GM23338 (cell line): Measurements from ENCODE around the gene SBF2. TPM values are rescaled to one million over a fixed set of nuclear protein-coding genes. Genes with fewer than 3 reads are reported as not detected.

ENCODE experiments used
- JUNB ChIP-seq: IDR thresholded peaks from one replicate; pipeline ENCODE4 v1.6.1; 2016; ENCODE audit warnings: antibody characterized with exemption; ENCODE audit not compliant: unreplicated experiment
- NANOG ChIP-seq: IDR thresholded peaks from 2 replicates; pipeline ENCODE4 v1.6.1; 2016; ENCODE audit warnings: antibody characterized with exemption, borderline replicate concordance
- POLR2AphosphoS5 ChIP-seq: IDR thresholded peaks from 2 replicates; pipeline ENCODE4 v1.6.1; 2016; ENCODE audit warnings: antibody characterized with exemption, low read depth
- STAT1 ChIP-seq: IDR thresholded peaks from one replicate; pipeline ENCODE4 v1.6.1; 2016; ENCODE audit warnings: antibody characterized with exemption; ENCODE audit not compliant: unreplicated experiment
- ZNF114 ChIP-seq: fragments of 250-450 bp; sonication (Bioruptor Pico); IDR thresholded peaks from 2 replicates; pipeline ENCODE4 v1.5.0; 2020; ENCODE audit warnings: mild to moderate bottlenecking, moderate library complexity
- ZNF331 ChIP-seq: fragments of 250-450 bp; sonication (Bioruptor Pico); IDR thresholded peaks from 2 replicates; pipeline ENCODE4 v1.5.0; 2020; ENCODE audit warnings: low read depth, mild to moderate bottlenecking, moderate library complexity
- polyA plus RNA-seq: library from polyadenylated mRNA; unstranded; fragments of >200 nt; fragmentation: Nextera tagmentation; extraction: Ambion mirVana; gene quantifications from 2 replicates; pipeline ENCODE4 v1.2.1, GENCODE V29; 2016
- total RNA-seq: library from RNA; depleted of rRNA; stranded (reverse); fragments of >200 nt; shearing (Covaris generic); gene quantifications from 2 replicates; pipeline ENCODE4 v1.2.3, GENCODE V29; 2014
- TF ChIP-seq, protein P1 (sequence below): fragments of 250-450 bp; sonication (Bioruptor Pico); IDR thresholded peaks from 2 replicates; pipeline ENCODE4 v1.5.0; 2020; ENCODE audit warnings: mild to moderate bottlenecking, moderate library complexity
- TF ChIP-seq, protein P2 (sequence below): IDR thresholded peaks from 2 replicates; pipeline ENCODE4 v1.6.1; 2016; ENCODE audit warnings: antibody characterized with exemption
- TF ChIP-seq, protein P3 (sequence below), 2 experiments: fragments of 200-600 bp in 1 of 2; sonication (generic) in 1 of 2; conservative IDR thresholded peaks; 2 replicates each; pipeline versions ENCODE4 v1.5.1 to v1.6.1; 2016 to 2017; ENCODE audit warnings: antibody characterized with exemption in 2 of 2, low read depth in 2 of 2, mild to moderate bottlenecking in 2 of 2, moderate library complexity in 1 of 2

SBF2 gene
- total and polyA plus RNA-seq, 2 experiments from 2014 or later, result 25.6 to 53.5 TPM

DNA sequence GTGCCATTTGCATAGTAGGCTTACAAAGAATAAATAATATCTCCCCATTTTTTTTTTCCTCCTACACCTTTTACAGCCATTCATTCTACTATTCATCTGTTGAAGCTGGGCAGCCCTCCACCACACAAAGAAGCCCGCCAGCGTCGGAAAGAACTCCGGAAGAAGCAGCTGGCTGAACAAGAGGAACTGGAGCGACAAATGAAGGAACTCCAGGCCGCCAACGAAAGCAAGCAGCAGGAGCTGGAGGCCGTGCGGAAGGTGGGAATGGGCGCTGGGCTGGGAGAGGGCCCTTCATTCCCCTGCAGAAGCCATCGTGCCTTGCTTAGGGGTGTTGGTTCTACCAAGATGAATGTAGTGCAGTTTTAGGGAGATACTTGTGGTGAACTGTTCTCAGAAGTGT lies 561.6 kb downstream of the SBF2 start (continued):
- TF ChIP-seq, protein P1, sequence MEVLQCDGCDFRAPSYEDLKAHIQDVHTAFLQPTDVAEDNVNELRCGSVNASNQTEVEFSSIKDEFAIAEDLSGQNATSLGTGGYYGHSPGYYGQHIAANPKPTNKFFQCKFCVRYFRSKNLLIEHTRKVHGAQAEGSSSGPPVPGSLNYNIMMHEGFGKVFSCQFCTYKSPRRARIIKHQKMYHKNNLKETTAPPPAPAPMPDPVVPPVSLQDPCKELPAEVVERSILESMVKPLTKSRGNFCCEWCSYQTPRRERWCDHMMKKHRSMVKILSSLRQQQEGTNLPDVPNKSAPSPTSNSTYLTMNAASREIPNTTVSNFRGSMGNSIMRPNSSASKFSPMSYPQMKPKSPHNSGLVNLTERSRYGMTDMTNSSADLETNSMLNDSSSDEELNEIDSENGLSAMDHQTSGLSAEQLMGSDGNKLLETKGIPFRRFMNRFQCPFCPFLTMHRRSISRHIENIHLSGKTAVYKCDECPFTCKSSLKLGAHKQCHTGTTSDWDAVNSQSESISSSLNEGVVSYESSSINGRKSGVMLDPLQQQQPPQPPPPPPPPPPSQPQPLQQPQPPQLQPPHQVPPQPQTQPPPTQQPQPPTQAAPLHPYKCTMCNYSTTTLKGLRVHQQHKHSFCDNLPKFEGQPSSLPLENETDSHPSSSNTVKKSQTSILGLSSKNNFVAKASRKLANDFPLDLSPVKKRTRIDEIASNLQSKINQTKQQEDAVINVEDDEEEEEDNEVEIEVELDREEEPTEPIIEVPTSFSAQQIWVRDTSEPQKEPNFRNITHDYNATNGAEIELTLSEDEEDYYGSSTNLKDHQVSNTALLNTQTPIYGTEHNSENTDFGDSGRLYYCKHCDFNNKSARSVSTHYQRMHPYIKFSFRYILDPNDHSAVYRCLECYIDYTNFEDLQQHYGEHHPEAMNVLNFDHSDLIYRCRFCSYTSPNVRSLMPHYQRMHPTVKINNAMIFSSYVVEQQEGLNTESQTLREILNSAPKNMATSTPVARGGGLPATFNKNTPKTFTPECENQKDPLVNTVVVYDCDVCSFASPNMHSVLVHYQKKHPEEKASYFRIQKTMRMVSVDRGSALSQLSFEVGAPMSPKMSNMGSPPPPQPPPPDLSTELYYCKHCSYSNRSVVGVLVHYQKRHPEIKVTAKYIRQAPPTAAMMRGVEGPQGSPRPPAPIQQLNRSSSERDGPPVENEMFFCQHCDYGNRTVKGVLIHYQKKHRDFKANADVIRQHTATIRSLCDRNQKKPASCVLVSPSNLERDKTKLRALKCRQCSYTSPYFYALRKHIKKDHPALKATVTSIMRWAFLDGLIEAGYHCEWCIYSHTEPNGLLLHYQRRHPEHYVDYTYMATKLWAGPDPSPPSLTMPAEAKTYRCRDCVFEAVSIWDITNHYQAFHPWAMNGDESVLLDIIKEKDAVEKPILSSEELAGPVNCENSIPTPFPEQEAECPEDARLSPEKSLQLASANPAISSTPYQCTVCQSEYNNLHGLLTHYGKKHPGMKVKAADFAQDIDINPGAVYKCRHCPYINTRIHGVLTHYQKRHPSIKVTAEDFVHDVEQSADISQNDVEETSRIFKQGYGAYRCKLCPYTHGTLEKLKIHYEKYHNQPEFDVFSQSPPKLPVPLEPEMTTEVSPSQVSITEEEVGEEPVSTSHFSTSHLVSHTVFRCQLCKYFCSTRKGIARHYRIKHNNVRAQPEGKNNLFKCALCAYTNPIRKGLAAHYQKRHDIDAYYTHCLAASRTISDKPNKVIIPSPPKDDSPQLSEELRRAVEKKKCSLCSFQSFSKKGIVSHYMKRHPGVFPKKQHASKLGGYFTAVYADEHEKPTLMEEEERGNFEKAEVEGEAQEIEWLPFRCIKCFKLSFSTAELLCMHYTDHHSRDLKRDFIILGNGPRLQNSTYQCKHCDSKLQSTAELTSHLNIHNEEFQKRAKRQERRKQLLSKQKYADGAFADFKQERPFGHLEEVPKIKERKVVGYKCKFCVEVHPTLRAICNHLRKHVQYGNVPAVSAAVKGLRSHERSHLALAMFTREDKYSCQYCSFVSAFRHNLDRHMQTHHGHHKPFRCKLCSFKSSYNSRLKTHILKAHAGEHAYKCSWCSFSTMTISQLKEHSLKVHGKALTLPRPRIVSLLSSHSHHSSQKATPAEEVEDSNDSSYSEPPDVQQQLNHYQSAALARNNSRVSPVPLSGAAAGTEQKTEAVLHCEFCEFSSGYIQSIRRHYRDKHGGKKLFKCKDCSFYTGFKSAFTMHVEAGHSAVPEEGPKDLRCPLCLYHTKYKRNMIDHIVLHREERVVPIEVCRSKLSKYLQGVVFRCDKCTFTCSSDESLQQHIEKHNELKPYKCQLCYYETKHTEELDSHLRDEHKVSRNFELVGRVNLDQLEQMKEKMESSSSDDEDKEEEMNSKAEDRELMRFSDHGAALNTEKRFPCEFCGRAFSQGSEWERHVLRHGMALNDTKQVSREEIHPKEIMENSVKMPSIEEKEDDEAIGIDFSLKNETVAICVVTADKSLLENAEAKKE, result no peak
- TF ChIP-seq, protein P2, sequence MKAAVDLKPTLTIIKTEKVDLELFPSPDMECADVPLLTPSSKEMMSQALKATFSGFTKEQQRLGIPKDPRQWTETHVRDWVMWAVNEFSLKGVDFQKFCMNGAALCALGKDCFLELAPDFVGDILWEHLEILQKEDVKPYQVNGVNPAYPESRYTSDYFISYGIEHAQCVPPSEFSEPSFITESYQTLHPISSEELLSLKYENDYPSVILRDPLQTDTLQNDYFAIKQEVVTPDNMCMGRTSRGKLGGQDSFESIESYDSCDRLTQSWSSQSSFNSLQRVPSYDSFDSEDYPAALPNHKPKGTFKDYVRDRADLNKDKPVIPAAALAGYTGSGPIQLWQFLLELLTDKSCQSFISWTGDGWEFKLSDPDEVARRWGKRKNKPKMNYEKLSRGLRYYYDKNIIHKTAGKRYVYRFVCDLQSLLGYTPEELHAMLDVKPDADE, result no peak
- TF ChIP-seq ZNF114 (CRISPR knock-in tag) (no peak), STAT1 (no peak), NANOG (no peak), POLR2AphosphoS5 (no peak), JUNB (no peak), ZNF331 (CRISPR knock-in tag) (no peak)
- TF ChIP-seq, protein P3, sequence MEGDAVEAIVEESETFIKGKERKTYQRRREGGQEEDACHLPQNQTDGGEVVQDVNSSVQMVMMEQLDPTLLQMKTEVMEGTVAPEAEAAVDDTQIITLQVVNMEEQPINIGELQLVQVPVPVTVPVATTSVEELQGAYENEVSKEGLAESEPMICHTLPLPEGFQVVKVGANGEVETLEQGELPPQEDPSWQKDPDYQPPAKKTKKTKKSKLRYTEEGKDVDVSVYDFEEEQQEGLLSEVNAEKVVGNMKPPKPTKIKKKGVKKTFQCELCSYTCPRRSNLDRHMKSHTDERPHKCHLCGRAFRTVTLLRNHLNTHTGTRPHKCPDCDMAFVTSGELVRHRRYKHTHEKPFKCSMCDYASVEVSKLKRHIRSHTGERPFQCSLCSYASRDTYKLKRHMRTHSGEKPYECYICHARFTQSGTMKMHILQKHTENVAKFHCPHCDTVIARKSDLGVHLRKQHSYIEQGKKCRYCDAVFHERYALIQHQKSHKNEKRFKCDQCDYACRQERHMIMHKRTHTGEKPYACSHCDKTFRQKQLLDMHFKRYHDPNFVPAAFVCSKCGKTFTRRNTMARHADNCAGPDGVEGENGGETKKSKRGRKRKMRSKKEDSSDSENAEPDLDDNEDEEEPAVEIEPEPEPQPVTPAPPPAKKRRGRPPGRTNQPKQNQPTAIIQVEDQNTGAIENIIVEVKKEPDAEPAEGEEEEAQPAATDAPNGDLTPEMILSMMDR (conservative IDR thresholded peaks at IDR 0.05; ENCODE audit: low read depth in 2 of 2), result no peak
